ENCODE data around the gene AURKA.

The AURKA gene

DNA sequence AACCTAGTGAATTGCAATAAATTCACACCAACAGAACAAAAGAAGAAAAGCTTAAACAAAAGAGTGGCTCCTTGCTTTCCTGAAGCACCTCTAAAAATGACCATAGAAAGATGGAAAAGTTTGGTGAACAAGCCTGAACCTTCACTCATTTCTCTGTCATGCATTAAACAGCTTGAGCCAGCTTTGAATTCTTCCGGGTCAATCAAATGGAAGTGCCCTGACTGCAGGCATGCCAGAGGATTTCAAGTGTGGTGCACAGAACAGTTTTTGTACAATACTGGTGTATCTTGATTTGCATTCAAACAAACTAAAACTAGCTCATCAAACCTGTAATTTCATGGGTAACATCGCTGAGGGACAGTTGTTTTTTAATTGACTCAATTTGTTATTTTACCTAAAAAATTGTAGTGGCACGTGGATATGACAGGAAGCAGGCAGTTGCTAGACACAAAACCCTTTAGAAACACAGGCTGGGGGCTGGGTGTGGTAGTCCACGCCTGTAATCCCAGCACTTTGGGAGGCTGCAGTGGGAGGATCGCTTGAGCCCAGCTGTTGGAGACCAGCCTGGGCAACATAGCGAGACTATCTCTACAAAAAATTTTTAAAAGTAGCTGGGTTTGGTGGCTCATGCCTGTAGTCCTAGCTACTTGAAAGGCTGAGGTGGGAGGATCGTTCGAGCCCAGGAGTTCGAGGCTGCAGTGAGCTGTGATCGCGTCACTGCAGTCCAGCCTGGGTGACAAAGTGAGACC, 29.1 kb upstream of the AURKA start (continued):
- no peak for TF ChIP-seq POU6F1 (CRISPR knock-in tag; IDR thresholded peaks at IDR 0.05; ENCODE audit: borderline replicate concordance, low read depth)
- no peak for TF ChIP-seq ARNTL (CRISPR knock-in tag; IDR thresholded peaks at IDR 0.05; ENCODE audit: borderline replicate concordance, low read depth)
- no peak for TF ChIP-seq ZNF8 (CRISPR knock-in tag; IDR thresholded peaks at IDR 0.05)
- TF ChIP-seq ZNF70 (CRISPR knock-in tag; IDR thresholded peaks at IDR 0.05), result no peak
- no peak for TF ChIP-seq SNAI2 (CRISPR knock-in tag; IDR thresholded peaks at IDR 0.05)
- TF ChIP-seq CSDC2 (CRISPR knock-in tag; IDR thresholded peaks at IDR 0.05), result no peak
- TF ChIP-seq TCF4 (CRISPR knock-in tag; IDR thresholded peaks at IDR 0.05; ENCODE audit: borderline replicate concordance), result no peak

GRCh38 chr20:56420028-56420427, 28.0 kb upstream of the AURKA start:
- ATAC-seq, result no peak
- no peak for TF ChIP-seq ZNF565 (CRISPR knock-in tag; conservative IDR thresholded peaks at IDR 0.05; ENCODE audit: low read depth)
- TF ChIP-seq OSR1 (CRISPR knock-in tag; IDR thresholded peaks at IDR 0.05), result no peak
- no peak for TF ChIP-seq ISL1 (CRISPR knock-in tag; IDR thresholded peaks at IDR 0.05)
- TF ChIP-seq SNAI2 (CRISPR knock-in tag; IDR thresholded peaks at IDR 0.05), result no peak
- TF ChIP-seq ZFP30 (CRISPR knock-in tag; IDR thresholded peaks at IDR 0.05), result no peak
- no peak for TF ChIP-seq TCF4 (CRISPR knock-in tag; IDR thresholded peaks at IDR 0.05; ENCODE audit: borderline replicate concordance)
- TF ChIP-seq PATZ1 (CRISPR knock-in tag; IDR thresholded peaks at IDR 0.05; ENCODE audit: borderline replicate concordance), result no peak
- no peak for TF ChIP-seq ZNF70 (CRISPR knock-in tag; IDR thresholded peaks at IDR 0.05)

DNA sequence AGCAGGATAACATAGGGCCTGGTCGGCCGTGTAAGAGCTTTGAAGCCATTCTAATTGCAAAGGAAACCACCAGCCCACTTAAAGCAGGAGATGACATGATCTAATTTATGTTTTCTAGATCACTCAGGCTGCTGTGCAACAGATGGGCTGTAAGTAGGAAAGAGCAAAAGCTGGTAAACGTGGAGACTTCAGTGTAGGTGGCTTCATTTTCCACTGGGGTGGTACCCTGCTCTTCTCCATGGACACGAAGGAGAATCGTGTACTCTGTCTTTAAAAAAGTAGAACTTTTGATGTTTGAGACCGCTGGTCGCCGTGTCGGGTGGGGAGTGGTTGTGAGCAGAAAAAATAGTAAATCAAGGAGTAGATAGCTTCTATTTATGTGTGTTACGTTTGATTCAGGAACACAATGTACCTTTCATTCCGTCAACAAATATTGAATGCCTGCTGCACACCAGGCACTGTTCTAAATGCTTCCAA, 26.4 kb upstream of the AURKA start:
- TF ChIP-seq TSHZ2 (CRISPR knock-in tag; IDR thresholded peaks at IDR 0.05) (no peak), ISL1 (CRISPR knock-in tag; IDR thresholded peaks at IDR 0.05) (no peak), RARB (CRISPR knock-in tag; IDR thresholded peaks at IDR 0.05) (no peak), ESRRG (CRISPR knock-in tag; IDR thresholded peaks at IDR 0.05) (no peak), OSR1 (CRISPR knock-in tag; IDR thresholded peaks at IDR 0.05) (no peak), PPARA (CRISPR knock-in tag; IDR thresholded peaks at IDR 0.05; ENCODE audit: borderline replicate concordance) (no peak), ZC3H10 (CRISPR knock-in tag; IDR thresholded peaks at IDR 0.05) (no peak), BACH2 (CRISPR knock-in tag; IDR thresholded peaks at IDR 0.05; ENCODE audit: borderline replicate concordance) (no peak), ZNF70 (CRISPR knock-in tag; IDR thresholded peaks at IDR 0.05) (no peak), ZFP3 (CRISPR knock-in tag; IDR thresholded peaks at IDR 0.05) (no peak), CSDC2 (CRISPR knock-in tag; IDR thresholded peaks at IDR 0.05) (no peak), ZNF8 (CRISPR knock-in tag; IDR thresholded peaks at IDR 0.05) (no peak), CSRNP3 (CRISPR knock-in tag; IDR thresholded peaks at IDR 0.05) (no peak)
- no peak for ATAC-seq

DNA sequence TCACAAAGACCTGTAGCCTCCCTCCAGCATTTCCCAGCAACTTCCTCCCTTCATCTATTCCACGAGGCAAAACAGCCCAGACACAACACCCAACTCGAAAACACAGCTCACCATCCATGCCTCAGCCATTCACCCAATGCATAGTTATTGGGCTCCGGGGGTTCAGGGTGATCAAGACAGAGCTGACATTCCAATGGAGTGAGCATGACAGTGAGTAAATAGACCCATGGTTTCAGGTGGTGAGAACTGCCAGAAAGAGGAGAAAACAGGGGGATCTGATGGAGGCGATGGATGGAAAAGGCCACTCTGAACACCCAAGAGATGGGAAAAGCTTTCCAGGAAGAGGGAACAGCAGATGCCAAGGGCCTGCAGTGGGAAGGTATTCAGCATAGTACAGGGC, 25.9 kb upstream of the AURKA start:
- no peak for ATAC-seq
- TF ChIP-seq SNAI2 (CRISPR knock-in tag; IDR thresholded peaks at IDR 0.05) (no peak), ARNTL (CRISPR knock-in tag; IDR thresholded peaks at IDR 0.05; ENCODE audit: borderline replicate concordance, low read depth) (no peak), TCF4 (CRISPR knock-in tag; IDR thresholded peaks at IDR 0.05; ENCODE audit: borderline replicate concordance) (no peak), CSRNP3 (CRISPR knock-in tag; IDR thresholded peaks at IDR 0.05) (no peak), ZNF70 (CRISPR knock-in tag; IDR thresholded peaks at IDR 0.05) (no peak), RARB (CRISPR knock-in tag; IDR thresholded peaks at IDR 0.05) (no peak), OSR1 (CRISPR knock-in tag; IDR thresholded peaks at IDR 0.05) (no peak), TOX (CRISPR knock-in tag; IDR thresholded peaks at IDR 0.05; ENCODE audit: borderline replicate concordance) (no peak), TSHZ2 (CRISPR knock-in tag; IDR thresholded peaks at IDR 0.05) (no peak), ZNF8 (CRISPR knock-in tag; IDR thresholded peaks at IDR 0.05) (no peak), ZC3H10 (CRISPR knock-in tag; IDR thresholded peaks at IDR 0.05) (no peak)

Measured in SK-N-SH treated with all-trans-retinoic acid at 6 μM for 48 hours (cell line).